ENCODE measurements around the gene ABHD14A. TPM values are rescaled to one million over a fixed set of nuclear protein-coding genes. Genes with fewer than 3 reads are reported as not detected.

ABHD14A gene
- total and polyA plus RNA-seq, 2 of the 13 experiments (the other 11 are each of a cell fraction or from before 2014, with no cell fraction given): 29.5 to 46.9 TPM

DNA sequence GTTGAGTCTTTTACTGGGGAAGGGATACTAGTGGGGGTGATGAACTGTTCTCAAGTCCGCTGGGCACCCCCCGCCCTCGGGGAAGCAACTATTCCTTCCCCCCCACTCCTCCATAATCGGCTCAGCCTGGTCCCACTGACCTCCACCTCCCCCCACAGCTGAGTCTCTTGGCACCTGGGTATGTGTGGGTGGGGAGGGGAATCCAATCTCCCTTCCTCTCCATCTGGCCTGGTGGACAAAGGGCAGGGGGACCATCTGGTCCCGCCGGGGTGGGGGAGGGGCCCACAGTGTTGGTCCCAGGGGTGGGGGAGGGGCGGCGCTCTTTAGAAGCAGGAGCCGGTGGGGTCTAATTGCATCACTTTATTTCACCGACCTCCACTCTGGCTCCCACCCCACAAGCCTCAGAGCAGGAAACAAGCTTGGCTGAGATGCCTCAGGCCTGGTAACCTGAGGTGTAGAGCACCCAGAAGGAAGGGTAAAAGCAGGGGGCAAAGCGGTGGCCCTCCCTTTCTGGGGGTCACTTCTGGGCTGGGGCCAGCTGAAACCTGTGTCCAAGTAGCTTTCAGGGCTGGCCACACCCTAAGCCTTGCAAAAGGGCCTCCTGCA lies 6.6 kb upstream of the ABHD14A start (continued):
- TF ChIP-seq MZF1 (CRISPR knock-in tag; IDR thresholded peaks at IDR 0.05; ENCODE audit: borderline replicate concordance): no peak
- TF ChIP-seq, protein P1, sequence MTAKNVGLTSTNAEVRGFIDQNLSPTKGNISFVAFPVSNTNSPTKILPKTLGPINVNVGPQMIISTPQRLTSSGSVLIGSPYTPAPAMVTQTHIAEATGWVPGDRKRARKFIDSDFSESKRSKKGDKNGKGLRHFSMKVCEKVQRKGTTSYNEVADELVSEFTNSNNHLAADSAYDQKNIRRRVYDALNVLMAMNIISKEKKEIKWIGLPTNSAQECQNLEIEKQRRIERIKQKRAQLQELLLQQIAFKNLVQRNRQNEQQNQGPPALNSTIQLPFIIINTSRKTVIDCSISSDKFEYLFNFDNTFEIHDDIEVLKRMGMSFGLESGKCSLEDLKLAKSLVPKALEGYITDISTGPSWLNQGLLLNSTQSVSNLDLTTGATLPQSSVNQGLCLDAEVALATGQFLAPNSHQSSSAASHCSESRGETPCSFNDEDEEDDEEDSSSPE (CRISPR knock-in tag; IDR thresholded peaks at IDR 0.05): no peak
- TF ChIP-seq ZNF570 (CRISPR knock-in tag; IDR thresholded peaks at IDR 0.05; ENCODE audit: borderline replicate concordance): no peak
- TF ChIP-seq SNRNP70 (IDR thresholded peaks at IDR 0.05; ENCODE audit: low read depth, low read length): no peak
- no peak for TF ChIP-seq ZNF672 (CRISPR knock-in tag; IDR thresholded peaks at IDR 0.05)
- no peak for TF ChIP-seq HDAC1 (CRISPR knock-in tag; IDR thresholded peaks at IDR 0.05)
- no peak for TF ChIP-seq CBFB (CRISPR knock-in tag; IDR thresholded peaks at IDR 0.05)
- no peak for TF ChIP-seq SP2 (CRISPR knock-in tag; IDR thresholded peaks at IDR 0.05)
- peak; percentile 75 for TF ChIP-seq PAXIP1 (CRISPR knock-in tag; conservative IDR thresholded peaks at IDR 0.05)
- TF ChIP-seq MAF1 (CRISPR knock-in tag; IDR thresholded peaks at IDR 0.05; ENCODE audit: borderline replicate concordance): no peak
- TF ChIP-seq PAX8 (CRISPR knock-in tag; IDR thresholded peaks at IDR 0.05; ENCODE audit: borderline replicate concordance): no peak
- TF ChIP-seq ASH2L (IDR thresholded peaks at IDR 0.05; ENCODE audit: insufficient read length, low read depth, low read length): no peak
- TF ChIP-seq, protein P2, sequence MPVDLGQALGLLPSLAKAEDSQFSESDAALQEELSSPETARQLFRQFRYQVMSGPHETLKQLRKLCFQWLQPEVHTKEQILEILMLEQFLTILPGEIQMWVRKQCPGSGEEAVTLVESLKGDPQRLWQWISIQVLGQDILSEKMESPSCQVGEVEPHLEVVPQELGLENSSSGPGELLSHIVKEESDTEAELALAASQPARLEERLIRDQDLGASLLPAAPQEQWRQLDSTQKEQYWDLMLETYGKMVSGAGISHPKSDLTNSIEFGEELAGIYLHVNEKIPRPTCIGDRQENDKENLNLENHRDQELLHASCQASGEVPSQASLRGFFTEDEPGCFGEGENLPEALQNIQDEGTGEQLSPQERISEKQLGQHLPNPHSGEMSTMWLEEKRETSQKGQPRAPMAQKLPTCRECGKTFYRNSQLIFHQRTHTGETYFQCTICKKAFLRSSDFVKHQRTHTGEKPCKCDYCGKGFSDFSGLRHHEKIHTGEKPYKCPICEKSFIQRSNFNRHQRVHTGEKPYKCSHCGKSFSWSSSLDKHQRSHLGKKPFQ (CRISPR knock-in tag; IDR thresholded peaks at IDR 0.05; ENCODE audit: insufficient replicate concordance): no peak
- TF ChIP-seq FOXA3 (CRISPR knock-in tag; IDR thresholded peaks at IDR 0.05): no peak
- no peak for TF ChIP-seq ZNF407 (CRISPR knock-in tag; IDR thresholded peaks at IDR 0.05; ENCODE audit: not compliant biosample characterization)

Data from HepG2 (cell line).